GM18520 (cell line): ENCODE data around the gene GNG10.

Experiments
- ATAC-seq: cut with Tn5 transposase; IDR thresholded peaks from one replicate; pipeline ENCODE4 v1.9.1; 2021; ENCODE audit not compliant: unreplicated experiment

The GNG10 gene

DNA sequence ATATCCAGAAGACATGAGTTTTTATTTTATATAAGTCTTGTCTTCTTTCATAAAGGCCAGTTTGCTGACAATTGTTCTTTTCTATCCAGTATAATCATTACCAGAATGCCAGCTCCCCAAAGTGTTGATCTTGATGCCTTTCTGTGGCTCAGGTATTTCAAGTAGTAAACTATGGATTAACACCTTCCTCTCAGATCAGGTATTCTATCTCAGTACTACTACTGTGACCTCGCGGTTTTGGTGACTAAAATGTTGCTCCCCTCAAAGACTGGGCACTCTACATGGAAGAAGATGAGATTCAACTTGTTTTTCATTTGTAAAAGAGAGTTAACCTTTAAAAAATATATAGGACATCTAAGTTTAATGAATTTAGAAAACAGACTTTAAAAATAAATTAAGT, 58.1 kb downstream of the GNG10 start:
- no peak for ATAC-seq
